Measurements from ENCODE around the gene LACC1.

Gene LACC1

GRCh38 chr13:43879755-43880181 lies at the start of gene LACC1:
LACC1 (plus strand) TSS chr13:43879904; CDS start chr13:43880986, 1,082 bp downstream.
- TF ChIP-seq CTCF (IDR thresholded peaks at IDR 0.05) = no peak

- TF ChIP-seq CTCF (IDR thresholded peaks at IDR 0.05) = no peak
These were observed 49.2 kb upstream of the LACC1 start for GRCh38 chr13:43830497-43830881.

GRCh38 chr13:43831088-43831487 lies 48.6 kb upstream of the LACC1 start:
- TF ChIP-seq CTCF (IDR thresholded peaks at IDR 0.05) = no peak

DNA sequence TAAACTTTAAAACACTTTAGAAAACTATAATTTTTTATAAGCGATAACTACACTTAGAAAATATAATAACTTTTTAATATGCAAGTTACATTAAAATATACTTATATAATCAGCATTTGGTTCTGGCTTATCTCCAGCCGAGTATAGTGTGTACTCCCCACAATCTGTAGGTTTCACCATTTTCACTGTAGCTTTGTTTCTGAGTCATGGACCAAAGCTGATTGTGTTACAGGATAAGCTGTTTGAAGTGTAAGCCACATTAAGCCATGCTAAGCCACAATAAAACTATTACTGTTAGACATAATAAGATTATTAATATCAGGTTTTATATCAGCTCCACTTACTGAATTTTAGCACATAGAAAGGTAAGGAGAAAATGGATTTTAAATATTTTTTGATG lies 44.0 kb upstream of the LACC1 start:
- no peak for TF ChIP-seq CTCF (IDR thresholded peaks at IDR 0.05)

GRCh38 chr13:43838909-43839308 lies 40.8 kb upstream of the LACC1 start:
- no peak for TF ChIP-seq CTCF (IDR thresholded peaks at IDR 0.05)

- TF ChIP-seq CTCF (IDR thresholded peaks at IDR 0.05) = no peak
These were observed 33.1 kb upstream of the LACC1 start for GRCh38 chr13:43846496-43847158.

DNA sequence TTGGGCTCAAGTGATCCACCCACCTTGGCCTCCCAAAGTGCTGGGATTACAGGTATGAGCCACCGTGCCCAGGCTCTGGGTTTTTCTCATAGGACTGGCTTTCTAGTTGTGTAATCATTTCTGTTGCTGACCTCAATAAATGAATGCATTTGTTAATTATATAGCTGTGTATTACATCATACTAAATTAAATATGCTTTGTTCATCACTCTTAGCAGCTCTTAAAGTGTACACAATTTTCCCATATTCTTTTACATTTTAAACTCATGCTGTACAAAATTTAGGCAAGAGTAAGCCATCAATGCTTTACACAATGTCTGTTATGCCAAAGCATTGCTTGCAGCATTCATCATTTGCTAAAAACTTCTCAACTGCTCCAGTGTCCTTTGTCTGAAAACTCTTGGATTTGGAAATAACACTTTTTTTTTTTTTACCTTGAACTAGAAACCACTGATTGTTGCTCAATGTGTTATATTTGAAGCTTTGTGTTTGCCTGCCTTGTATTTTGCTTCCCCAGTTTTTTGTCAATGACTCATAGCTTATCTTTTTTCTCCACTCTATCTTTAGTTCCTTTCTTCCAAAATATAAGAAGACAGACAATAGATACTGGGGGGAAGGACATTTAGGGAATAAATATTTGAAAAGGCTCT lies 31.6 kb upstream of the LACC1 start:
- TF ChIP-seq CTCF (IDR thresholded peaks at IDR 0.05) = no peak
